Stomach (tissue), 9 donors: ENCODE results near the gene C1QTNF8. TPM values are rescaled to one million over a fixed set of nuclear protein-coding genes. Genes with fewer than 3 reads are reported as not detected.

Experiments
- DNase-seq, 2 donors: peaks; one replicate each; pipeline versions ENCODE4 v3.0.0 to v3.0.0-alpha.2; 2013 to 2019
- H3K27ac ChIP-seq, 5 donors: fragments of 200-600 bp in 4 of 5; sonication (generic) in 4 of 5; one replicate each; pipeline ENCODE4 v1.5.1; 2013 to 2019; ENCODE audit warnings: mild to moderate bottlenecking in 1 of 5, moderate library complexity in 1 of 5
- H3K27me3 ChIP-seq, 3 donors: fragments of 200-600 bp; sonication (generic); one replicate each; pipeline ENCODE4 v1.5.1; 2017 to 2019; ENCODE audit warnings: mixed run types in 1 of 3
- H3K36me3 ChIP-seq, 4 donors: fragments of 200-600 bp; sonication (generic); 1 replicate in 3 of 4; 2 replicates in 1 of 4; pipeline ENCODE4 v1.5.1; 2016 to 2019
- H3K4me1 ChIP-seq, 4 donors: fragments of 200-600 bp; sonication (generic); one replicate each; pipeline ENCODE4 v1.5.1; 2016 to 2019
- H3K4me3 ChIP-seq, 4 donors: fragments of 200-600 bp; sonication (generic) in 3 of 4; one replicate each; pipeline ENCODE4 v1.5.1; 2016 to 2019; ENCODE audit warnings: mild to moderate bottlenecking in 1 of 4
- H3K9me3 ChIP-seq, 4 donors: fragments of 200-600 bp; sonication (generic); one replicate each; pipeline ENCODE4 v1.5.1; 2016 to 2019
- EP300 ChIP-seq: sonication (generic); formaldehyde crosslinking; IDR thresholded peaks from one replicate; pipeline ENCODE4 v1.6.1; 2017; ENCODE audit warnings: antibody characterized with exemption
- POLR2A ChIP-seq, 4 donors: fragments of 450-650 bp; IDR thresholded peaks; one replicate each; pipeline ENCODE4 v1.6.1; 2016; ENCODE audit warnings: antibody characterized with exemption in 4 of 4, control low read depth in 2 of 4, mild to moderate bottlenecking in 1 of 4, moderate library complexity in 1 of 4
- POLR2AphosphoS5 ChIP-seq, 3 donors: sonication (generic); formaldehyde crosslinking; IDR thresholded peaks; one replicate each; pipeline ENCODE4 v1.6.1; 2016; ENCODE audit warnings: antibody characterized with exemption in 3 of 3
- WGBS, 5 donors: extraction: QIAGEN DNeasy Blood & Tissue Kit in 3 of 5; methylation state at CpG; one replicate each; pipeline versions ENCODE4 v1.1.5 to v1.1.7; 2013 to 2018; 5-methylcytosine and 5-hydroxymethylcytosine counted together
- intact Hi-C: fragments of 100-400 bp; cut with DNase I; formaldehyde crosslinking; loops from one replicate; pipeline ENCODE4 v1.15.1; 2023; ENCODE audit warnings: low total_unique reads
- polyA plus RNA-seq, 3 donors: library from polyadenylated mRNA; stranded (reverse); fragments of 200-250 nt; gene quantifications; one replicate each; pipeline ENCODE4 v1.2.3, GENCODE V29; 2013
- total RNA-seq, 5 donors: library from RNA; depleted of rRNA; stranded (reverse); fragments of >200 nt; gene quantifications; one replicate each; pipeline versions ENCODE4 v1.1.0 to v1.2.3, GENCODE V29; 2014 to 2016
- TF ChIP-seq, protein P1 (sequence below), 7 experiments: fragments of 450-650 bp in 4 of 7; fragments of 200-600 bp in 3 of 7; sonication (generic) in 3 of 7; IDR thresholded peaks; one replicate each; pipeline ENCODE4 v1.5.1; 2016 to 2019; ENCODE audit warnings: antibody characterized with exemption in 7 of 7, control low read depth in 2 of 7, mild to moderate bottlenecking in 1 of 7
- donor health status: healthy with polysubstance abuse.
- donor health status: Bipolar disorder and iron deficiency.
- donor health status: healthy.

The C1QTNF8 gene
- total and polyA plus RNA-seq, 8 donors: not detected

DNA sequence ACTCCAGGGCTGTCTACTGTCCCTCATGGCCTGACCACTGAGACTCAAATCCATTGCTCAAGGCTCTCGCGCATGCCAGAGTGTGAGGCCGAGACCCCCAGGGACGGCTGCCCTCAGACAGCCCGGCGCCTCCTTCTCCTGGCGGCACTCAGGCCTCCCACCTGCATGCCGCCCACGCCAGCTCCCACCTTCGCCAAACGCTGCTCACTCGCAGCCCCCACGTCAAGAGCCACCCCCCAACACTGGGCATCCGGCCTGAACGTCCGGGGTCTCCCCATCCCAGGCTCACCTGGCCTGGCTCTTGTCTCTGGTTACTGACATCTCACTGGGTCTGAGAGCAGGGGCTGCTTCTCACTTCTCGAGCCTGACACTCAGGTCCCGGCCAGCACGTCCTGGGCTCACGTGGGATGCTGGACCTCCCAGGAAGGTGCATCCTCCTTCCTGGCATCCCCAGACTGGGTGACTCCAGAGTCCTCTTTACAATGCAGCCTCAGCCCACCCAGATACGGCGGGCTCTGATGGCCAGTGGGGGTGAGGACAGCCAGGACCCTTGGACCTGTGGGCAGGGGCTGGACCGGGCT, 44.6 kb upstream of the C1QTNF8 start:
- Histone ChIP-seq H3K27ac (no peak overlapping the region), H3K36me3 (no peaks in the 10 kb centered on the region), H3K4me3 (no peak overlapping the region), H3K9me3 (no peaks in the 10 kb centered on the region), H3K27me3 (peaks cover 0 to 26% (median 0%) of the 10 kb centered on the region in 3 donors), H3K4me1 (no peaks in the 10 kb centered on the region)
- intact Hi-C loops: no loop called here
- TF ChIP-seq POLR2A (IDR thresholded peaks at IDR 0.05): no peak
- TF ChIP-seq POLR2AphosphoS5 (IDR thresholded peaks at IDR 0.05): no peak
- TF ChIP-seq EP300: no peak
- TF ChIP-seq, protein P1, sequence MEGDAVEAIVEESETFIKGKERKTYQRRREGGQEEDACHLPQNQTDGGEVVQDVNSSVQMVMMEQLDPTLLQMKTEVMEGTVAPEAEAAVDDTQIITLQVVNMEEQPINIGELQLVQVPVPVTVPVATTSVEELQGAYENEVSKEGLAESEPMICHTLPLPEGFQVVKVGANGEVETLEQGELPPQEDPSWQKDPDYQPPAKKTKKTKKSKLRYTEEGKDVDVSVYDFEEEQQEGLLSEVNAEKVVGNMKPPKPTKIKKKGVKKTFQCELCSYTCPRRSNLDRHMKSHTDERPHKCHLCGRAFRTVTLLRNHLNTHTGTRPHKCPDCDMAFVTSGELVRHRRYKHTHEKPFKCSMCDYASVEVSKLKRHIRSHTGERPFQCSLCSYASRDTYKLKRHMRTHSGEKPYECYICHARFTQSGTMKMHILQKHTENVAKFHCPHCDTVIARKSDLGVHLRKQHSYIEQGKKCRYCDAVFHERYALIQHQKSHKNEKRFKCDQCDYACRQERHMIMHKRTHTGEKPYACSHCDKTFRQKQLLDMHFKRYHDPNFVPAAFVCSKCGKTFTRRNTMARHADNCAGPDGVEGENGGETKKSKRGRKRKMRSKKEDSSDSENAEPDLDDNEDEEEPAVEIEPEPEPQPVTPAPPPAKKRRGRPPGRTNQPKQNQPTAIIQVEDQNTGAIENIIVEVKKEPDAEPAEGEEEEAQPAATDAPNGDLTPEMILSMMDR (IDR thresholded peaks at IDR 0.05): no peak
- DNase-seq: no peak
- WGBS, 5 donors: 84 to 89% (median 87%) methylated on average over 20 to 23 of the region's 23 CpGs

DNA sequence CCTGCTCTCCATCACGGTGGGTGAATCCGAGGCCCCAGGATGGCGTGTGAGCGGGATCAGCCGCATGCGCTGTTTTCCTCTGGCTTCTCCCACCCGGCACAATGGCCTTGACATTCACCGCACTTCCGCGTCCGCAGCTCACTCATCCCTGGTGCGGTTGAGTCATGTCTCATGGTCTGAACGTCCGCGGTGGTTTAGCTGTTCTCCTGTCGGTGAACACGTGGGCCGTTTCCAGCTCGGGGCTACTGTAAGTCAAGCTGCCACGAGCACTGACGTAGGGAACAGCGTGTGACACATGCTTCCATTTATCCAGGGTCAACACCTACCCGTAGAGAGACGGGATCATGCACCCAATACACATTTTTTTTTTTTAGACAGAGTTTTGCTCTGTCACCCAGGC, 41.6 kb upstream of the C1QTNF8 start:
- Histone ChIP-seq H3K4me1 (peaks cover 0 to 25% (median 20%) of the 10 kb centered on the region in 4 donors), H3K4me3 (no peak overlapping the region), H3K36me3 (no peaks in the 10 kb centered on the region), H3K27me3 (peaks cover 0 to 42% (median 4%) of the 10 kb centered on the region in 3 donors), H3K27ac (no peak overlapping the region), H3K9me3 (no peaks in the 10 kb centered on the region)
- intact Hi-C loops: no loop called here
- DNase-seq: no peak
- no peak for TF ChIP-seq POLR2AphosphoS5 (IDR thresholded peaks at IDR 0.05)
- TF ChIP-seq EP300: no peak
- WGBS, 5 donors: 78 to 88% (median 86%) methylated on average over 24 of the region's 24 CpGs

DNA sequence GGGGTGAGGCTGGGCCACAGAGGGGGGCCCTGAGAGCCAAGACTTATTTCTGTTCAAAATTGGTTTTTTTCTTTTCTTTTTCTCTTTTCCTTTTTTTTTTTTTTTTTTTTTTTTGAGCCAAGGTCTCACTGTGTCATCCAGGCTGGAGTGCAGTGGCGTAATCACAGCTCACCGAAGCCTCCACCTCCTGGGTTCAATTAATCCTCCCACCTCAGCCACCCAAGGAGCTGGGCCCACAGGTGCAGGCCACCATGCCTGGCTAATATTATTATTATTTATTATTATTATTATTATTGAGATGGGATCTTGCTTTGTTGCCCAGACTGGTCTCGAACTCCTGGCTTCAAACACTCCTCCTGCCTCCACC, 39.4 kb upstream of the C1QTNF8 start:
- Histone ChIP-seq H3K36me3 (no peaks in the 10 kb centered on the region), H3K27ac (no peak overlapping the region), H3K9me3 (no peaks in the 10 kb centered on the region), H3K4me3 (no peak overlapping the region), H3K4me1 (peaks cover 0 to 25% (median 20%) of the 10 kb centered on the region in 4 donors), H3K27me3 (peaks cover 0 to 37% (median 4%) of the 10 kb centered on the region in 3 donors)
- no peak for DNase-seq
- intact Hi-C loops: no loop called here
- 73 to 91% (median 86%) methylated on average over 3 of the region's 3 CpGs for WGBS, 5 donors
- TF ChIP-seq POLR2AphosphoS5 (IDR thresholded peaks at IDR 0.05) (no peak), EP300 (no peak), POLR2A (IDR thresholded peaks at IDR 0.05) (no peak)
- TF ChIP-seq, protein P1 (IDR thresholded peaks at IDR 0.05): no peak

DNA sequence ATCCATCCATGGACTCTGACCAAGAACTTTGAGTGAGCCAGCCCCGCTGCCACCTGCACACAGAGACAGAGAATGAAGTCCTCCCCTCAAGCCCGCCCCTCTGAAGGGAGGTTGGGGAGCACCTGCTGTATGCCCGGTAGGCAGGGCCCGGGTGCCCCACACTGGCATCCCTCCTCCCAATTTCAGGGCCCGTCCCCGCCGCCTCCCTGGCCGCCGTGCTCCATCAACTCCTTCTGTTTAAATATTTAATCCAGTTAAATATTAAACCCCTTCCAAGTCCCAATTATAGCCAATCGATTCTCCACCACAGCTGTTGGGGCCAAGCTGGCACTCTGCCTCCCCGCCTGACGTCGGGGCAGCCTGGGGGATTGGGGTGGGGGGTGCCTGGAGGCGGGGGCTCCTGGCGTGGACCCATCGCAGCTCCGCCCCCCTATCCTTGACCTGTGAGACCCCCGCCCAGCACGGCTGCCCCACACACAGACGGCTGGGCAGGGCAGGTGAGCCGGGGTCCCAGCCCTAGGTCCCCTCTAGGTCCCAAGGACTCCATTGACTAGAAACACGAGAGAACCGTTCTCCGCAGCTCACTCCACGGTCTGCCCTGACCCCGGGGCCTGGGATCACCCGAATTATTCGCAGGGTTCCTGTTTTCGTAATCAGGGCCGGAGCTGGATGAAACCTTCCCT, 38.9 kb upstream of the C1QTNF8 start:
- Histone ChIP-seq H3K4me1 (peaks cover 0 to 25% (median 20%) of the 10 kb centered on the region in 4 donors), H3K9me3 (no peaks in the 10 kb centered on the region), H3K4me3 (no peak overlapping the region), H3K36me3 (no peaks in the 10 kb centered on the region), H3K27me3 (peaks cover 0 to 36% (median 4%) of the 10 kb centered on the region in 3 donors), H3K27ac (no peak overlapping the region)
- intact Hi-C loops: no loop called here
- TF ChIP-seq, protein P1 (IDR thresholded peaks at IDR 0.05): no peak
- TF ChIP-seq EP300 (no peak), POLR2A (IDR thresholded peaks at IDR 0.05) (no peak), POLR2AphosphoS5 (IDR thresholded peaks at IDR 0.05) (no peak)
- DNase-seq: peak; percentile 43 to 47
- 30 to 44% (median 36%) methylated on average over 25 to 30 of the region's 30 CpGs for WGBS, 5 donors
